H1 (cell line): ENCODE measurements around the gene VGLL4.

Source experiments
- ATF2 ChIP-seq: IDR thresholded peaks from 2 replicates; pipeline ENCODE4 v1.6.1; 2012; ENCODE audit warnings: low read length, inconsistent platforms
- CTCF ChIP-seq, 3 experiments: IDR thresholded peaks; 1 replicate in 2 of 3; 2 replicates in 1 of 3; pipeline versions ENCODE4 v1.5.1 to v1.6.1; 2011; ENCODE audit warnings: low read length in 3 of 3, mild to moderate bottlenecking in 3 of 3, inconsistent platforms in 2 of 3, low read depth in 1 of 3, moderate library complexity in 1 of 3; ENCODE audit not compliant: insufficient read depth in 1 of 3; ENCODE audit errors: control extremely low read depth in 1 of 3
- EZH2 ChIP-seq: fragments of 200-600 bp; sonication (generic); IDR thresholded peaks from 2 replicates; pipeline ENCODE4 v1.7.1; 2012; ENCODE audit warnings: low read depth, mild to moderate bottlenecking, moderate library complexity, low read length, inconsistent platforms; ENCODE audit not compliant: severe bottlenecking
- GABPA ChIP-seq: IDR thresholded peaks from 2 replicates; pipeline ENCODE4 v1.6.1; 2011; ENCODE audit warnings: mild to moderate bottlenecking, low read length, moderate library complexity, borderline replicate concordance; ENCODE audit not compliant: insufficient read depth
- GTF2F1 ChIP-seq: IDR thresholded peaks from 2 replicates; pipeline ENCODE4 v1.6.1; 2012; ENCODE audit warnings: low read depth, low read length, improper control_type of control experiment, borderline replicate concordance
- JUND ChIP-seq: IDR thresholded peaks from 2 replicates; pipeline ENCODE4 v1.6.1; 2011; ENCODE audit warnings: mild to moderate bottlenecking, improper control_type of control experiment, low read length
- KDM5A ChIP-seq: fragments of 200-600 bp; IDR thresholded peaks from 2 replicates; pipeline ENCODE4 v1.7.1; 2012; ENCODE audit warnings: mild to moderate bottlenecking, low read length, inconsistent platforms, mixed read lengths
- POLR2A ChIP-seq, 2 experiments: IDR thresholded peaks; 1 replicate in 1 of 2; 2 replicates in 1 of 2; pipeline ENCODE4 v1.6.1; 2011; ENCODE audit warnings: low read depth in 2 of 2, low read length in 2 of 2, mild to moderate bottlenecking in 2 of 2; ENCODE audit errors: control extremely low read depth in 1 of 2
- POLR2AphosphoS5 ChIP-seq: IDR thresholded peaks from 2 replicates; pipeline ENCODE4 v1.6.1; 2011; ENCODE audit warnings: low read depth, low read length
- RBBP5 ChIP-seq: IDR thresholded peaks from 2 replicates; pipeline ENCODE4 v1.7.1; 2012; ENCODE audit warnings: low read depth, mild to moderate bottlenecking, inconsistent platforms, low read length, moderate library complexity, borderline replicate concordance
- SUZ12 ChIP-seq: fragments of 200-600 bp; sonication (generic); IDR thresholded peaks from 2 replicates; pipeline ENCODE4 v1.6.1; 2012; ENCODE audit warnings: mild to moderate bottlenecking, inconsistent platforms, low read length, moderate library complexity, mixed read lengths
- YY1 ChIP-seq: IDR thresholded peaks from 2 replicates; pipeline ENCODE4 v1.6.1; 2011; ENCODE audit warnings: low read depth, mild to moderate bottlenecking, low read length
- ZNF274 ChIP-seq: IDR thresholded peaks from 2 replicates; pipeline ENCODE4 v1.7.0; 2012; ENCODE audit warnings: low read length, borderline replicate concordance; ENCODE audit errors: extremely low read depth

- TF ChIP-seq ATF2 (no peak), POLR2A (IDR thresholded peaks at IDR 0.05; ENCODE audit: control extremely low read depth in 1 of 2, low read depth in 2 of 2, low read length in 2 of 2) (no peak), YY1 (no peak), CTCF (IDR thresholded peaks at IDR 0.05; ENCODE audit: control extremely low read depth in 1 of 3, insufficient read depth in 1 of 3, low read depth in 1 of 3, low read length in 3 of 3) (no peak), JUND (no peak), GTF2F1 (no peak), EZH2 (no peak), ZNF274 (no peak), KDM5A (no peak), POLR2AphosphoS5 (no peak), SUZ12 (no peak), RBBP5 (no peak), GABPA (no peak)
Measured at GRCh38 chr3:11559816-11560633, 83.7 kb downstream of the VGLL4 start.
